ENCODE data around the gene PKN2.

GRCh38 chr1:88741413-88741812 lies 57.3 kb downstream of the PKN2 start:
- TF ChIP-seq CTCF (IDR thresholded peaks at IDR 0.05) (no peak), EZH2 (IDR thresholded peaks at IDR 0.05; ENCODE audit: borderline replicate concordance, insufficient read depth, low read depth, low read length, poor library complexity, severe bottlenecking) (no peak)
